GM21576 (cell line): ENCODE results near the gene DCDC2C.

ENCODE experiments used
- ATAC-seq: cut with Tn5 transposase; IDR thresholded peaks from one replicate; pipeline ENCODE4 v1.9.1; 2021; ENCODE audit warnings: mild to moderate bottlenecking, moderate library complexity; ENCODE audit not compliant: unreplicated experiment

DCDC2C gene

DNA sequence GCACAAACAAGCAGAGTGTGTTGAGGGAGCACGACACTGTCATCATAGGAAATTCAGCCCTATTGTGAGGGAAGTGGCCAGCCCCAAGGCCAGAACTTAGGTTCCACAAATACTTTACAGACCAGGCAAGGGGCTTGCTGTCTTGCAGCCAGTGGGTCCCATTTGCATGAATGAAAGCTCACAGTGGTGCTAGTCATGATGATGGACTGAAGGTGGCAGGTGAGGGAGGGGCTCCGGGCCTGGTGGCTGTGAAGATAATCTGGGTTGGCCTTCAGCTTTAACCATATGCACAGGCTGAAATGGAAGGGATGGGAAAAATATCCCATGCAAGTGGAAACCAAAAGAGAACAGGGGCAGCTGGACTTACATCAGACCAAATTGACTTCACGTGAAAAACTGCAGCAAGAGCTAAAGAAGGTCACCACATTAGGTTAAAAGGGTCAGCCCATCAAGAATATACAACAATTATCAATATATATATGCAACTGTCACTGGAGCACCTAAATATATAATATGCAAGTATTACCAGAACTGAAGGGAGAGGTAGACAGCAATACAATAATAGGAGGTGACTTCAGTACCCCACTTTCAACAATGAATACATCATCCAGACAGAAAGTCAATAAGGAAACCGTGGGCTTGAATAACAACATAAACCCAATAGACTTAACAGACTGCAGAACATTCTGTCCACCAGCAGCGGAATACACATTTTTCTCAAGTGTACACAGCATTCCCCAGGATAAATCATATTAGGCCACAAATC lies 39.6 kb downstream of the DCDC2C start:
- ATAC-seq, result no peak

DNA sequence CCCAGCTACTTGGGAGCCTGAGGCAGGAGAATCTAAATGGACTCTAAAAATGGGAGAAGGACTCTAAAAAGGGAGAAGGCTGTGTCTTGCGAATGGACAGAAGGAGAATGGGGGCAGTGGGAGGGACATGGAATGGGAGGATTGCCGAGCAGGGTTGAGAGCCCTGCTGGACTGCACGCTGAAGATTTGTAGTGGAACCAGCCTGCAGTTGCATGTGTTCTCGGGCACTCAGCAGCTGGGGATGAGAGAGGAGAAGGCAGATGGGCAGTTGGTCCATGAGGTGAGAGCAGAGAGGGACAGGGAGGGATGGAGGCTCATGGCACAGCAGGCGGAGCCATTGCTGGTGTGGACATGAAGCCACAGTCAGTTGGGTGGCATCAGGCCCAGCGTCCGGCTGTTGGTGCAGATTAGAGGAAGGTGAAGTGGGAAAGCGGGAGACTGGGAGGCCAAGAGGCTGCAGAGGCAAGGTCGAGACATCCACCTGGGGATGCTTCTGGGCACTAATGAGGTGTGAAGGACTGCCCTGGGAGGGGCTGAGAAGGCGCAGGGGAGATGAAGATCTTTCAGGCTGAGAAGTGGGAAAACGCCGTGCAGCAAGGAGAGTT lies 40.7 kb downstream of the DCDC2C start:
- no peak for ATAC-seq

DNA sequence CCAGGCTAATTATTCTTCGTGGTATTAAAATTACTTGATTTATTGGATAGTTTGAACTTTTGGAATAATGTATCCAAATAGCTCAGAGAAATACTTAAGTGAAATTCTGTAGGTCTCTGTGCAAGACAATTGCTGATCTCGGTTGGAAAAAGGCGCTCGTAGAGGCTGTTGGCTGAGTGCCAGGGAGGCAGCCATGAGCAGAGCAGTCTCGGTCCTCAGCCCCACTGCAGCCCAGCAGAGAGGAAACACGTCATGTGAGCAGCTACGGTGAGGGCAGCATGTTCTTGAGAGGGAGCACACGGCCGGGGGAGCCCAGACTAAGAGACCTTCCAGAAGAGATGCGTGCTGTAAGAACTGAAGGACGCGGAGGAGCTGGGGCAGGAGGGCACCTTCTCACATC lies 42.5 kb downstream of the DCDC2C start:
- no peak for ATAC-seq

DNA sequence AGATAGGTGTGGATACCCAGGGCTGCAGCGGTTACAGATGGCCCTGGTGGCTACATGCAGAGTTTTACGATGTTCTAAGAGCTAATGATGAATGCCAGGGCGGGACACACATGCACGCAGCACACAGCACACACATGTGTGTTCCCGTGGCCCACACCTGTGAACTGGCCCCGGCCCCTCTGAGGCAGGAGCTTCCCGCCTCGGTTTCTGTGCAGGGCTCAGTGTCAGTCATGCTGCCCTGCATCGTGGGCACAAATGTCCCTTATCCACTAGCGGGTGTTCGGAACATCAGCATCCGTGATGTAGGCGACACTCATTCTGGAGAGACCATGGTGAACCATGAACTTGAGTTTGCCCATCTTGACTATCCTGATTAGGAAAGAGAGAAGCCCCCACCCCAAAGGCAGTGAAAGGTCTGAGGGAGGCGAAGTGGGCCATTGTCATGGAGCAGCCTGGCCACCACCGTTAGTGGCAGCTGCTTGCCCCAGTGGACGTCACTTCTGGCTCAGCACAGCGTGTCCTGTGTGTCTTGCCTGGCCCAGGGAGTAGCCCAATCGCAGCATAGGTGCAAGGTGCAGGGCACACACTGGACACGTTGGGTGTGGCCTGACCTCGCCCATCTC lies 43.8 kb downstream of the DCDC2C start:
- no peak for ATAC-seq

DNA sequence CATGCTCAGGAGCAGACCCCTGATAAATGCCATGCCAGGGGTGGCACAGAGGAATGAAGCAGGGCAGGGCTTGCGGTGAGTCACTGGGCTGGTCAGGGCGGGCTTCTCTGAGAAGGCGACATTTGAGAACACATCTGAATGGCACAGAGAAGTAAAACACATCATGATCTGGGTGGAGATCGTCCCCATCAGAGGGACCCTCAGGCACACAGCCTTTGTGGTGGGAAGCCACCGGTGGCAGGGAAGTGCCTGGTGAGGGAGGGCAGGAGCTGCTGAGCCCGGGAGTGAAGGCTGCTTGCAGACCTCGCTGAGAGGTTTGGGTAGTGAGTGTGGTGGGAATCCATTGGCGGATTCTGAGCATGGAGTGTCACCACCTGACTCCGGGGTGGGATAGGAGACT lies 44.5 kb downstream of the DCDC2C start:
- no peak for ATAC-seq

DNA sequence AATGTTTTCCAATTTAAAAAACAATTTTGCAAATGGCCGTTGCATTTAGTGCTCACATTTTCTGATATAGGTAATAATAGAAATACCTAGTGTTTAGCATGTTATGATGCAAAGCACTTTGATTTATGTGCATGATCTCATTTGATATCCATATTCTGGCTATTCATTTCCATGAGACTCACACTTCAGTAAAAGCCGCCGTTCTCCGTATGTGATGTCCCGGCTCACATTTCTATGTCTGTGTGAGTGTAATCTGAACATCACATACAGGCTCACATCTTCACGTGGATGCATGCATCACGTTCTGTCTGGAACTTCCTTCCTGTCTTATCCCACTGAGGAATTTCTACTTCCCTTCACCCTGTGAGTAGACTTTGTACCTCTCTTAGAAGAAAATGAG lies 45.8 kb downstream of the DCDC2C start:
- no peak for ATAC-seq

DNA sequence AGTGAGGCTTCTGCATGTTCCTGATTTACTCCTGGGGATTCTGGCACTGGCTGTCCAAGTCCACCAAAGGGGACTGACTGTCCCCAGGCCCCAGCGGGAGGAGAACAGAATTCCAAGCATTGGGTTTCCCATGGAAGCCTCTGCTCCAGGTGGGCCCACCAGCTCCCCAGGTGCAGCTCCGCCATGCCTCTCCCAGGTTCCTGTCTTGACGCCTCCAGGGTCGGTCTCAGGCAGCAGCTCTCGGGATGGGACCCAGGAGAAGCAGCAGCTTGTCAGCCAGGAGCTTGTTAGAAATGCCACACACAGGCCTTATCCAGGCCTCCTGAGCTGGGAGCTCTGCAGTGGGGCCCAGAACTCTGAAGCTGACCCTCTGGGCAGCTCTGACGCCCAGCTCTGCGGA lies 47.9 kb downstream of the DCDC2C start:
- ATAC-seq, result no peak

DNA sequence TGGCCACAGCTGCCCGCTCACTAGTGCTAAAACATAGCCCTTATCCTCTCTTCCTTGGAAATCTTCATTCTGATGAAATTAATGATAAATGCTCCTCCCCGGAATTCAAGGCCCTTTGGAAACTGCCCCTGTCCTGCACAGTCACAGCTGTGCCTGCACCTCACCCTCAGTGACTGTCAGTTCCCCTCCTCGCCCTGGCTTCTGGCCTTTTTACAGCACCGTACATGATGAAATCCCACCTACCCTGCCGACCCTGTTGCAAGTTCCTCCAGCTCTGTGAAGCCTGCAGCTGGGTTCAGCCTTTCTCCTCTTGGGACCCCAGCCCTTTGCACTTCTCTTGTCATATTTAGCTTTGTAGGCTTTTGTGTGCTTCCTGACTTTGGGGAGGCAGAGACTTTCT lies 48.4 kb downstream of the DCDC2C start:
- no peak for ATAC-seq

DNA sequence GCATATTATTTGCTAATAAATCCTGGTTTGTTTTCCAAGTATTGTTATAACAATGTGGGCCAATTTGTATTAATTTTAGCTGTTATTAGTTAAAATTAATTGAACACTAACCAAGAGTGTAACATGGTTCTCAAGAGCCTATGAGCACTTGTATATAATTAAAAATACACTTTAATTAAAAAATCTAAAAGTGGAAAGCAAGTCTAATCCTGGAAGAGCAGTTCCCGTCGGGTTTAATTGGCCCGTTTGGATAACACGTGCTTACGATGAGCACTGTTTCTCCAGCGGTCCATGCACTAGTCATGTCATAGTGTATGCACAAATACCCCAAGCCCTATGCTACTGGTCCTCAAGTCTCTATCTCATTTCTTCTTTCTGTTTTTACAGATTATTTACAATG lies 49.0 kb downstream of the DCDC2C start:
- ATAC-seq, result no peak

DNA sequence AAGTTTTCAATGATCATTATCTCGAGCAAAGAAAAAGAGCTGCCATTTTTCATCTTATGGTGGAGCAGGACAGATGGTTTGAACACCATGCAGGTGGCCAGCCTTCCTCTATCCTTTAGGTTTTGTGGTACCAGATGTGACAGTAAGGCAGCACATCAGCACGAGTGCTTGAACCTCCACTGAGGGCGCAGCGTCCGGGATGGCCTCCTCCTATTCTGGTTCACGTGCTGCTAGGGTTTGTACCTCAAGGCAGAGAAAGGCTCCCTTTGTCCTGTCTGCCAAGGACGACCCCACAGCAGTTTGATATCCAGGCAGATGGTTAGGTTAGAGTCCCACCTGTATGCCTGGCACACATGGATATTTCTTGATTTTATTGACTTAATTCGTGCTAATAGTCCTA lies 50.2 kb downstream of the DCDC2C start:
- ATAC-seq, result no peak

DNA sequence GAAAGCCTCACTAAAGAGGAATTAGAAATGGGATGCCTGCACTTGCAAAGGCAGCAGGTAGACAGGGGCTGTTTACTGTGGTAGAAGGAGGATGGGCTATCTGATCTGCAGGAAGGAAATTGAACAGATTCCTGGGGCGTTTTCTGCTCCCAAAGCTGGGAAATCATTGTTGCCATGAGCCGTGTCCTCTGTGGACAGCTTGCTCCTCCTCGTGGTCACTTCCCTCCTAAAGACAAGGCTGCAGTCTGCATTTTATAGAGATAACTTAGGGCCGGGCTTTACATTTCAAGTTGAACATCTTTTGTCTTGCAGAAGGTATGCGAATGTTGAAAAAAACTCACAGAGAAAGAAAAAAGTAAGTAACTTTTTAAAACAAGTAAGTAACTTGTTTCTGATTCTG lies 50.9 kb downstream of the DCDC2C start:
- no peak for ATAC-seq

DNA sequence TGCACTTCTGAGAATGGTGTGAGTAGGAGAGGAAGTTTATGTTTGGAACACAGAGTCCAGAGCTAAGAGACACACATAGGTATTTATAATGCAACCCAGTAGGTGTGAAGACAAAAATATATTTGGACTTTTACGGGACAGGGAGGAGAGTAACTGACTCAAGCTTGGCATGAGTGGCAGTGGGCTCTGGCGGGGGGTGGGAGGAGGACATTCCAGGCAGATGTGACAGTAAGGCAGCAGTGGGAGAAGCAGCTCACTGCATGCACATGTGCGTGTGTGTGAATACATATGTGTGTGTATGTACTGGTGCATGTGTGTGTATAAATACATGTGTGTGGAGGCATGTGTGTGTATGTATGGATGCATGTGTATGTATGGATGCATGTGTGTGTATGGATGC lies 51.4 kb downstream of the DCDC2C start:
- no peak for ATAC-seq

DNA sequence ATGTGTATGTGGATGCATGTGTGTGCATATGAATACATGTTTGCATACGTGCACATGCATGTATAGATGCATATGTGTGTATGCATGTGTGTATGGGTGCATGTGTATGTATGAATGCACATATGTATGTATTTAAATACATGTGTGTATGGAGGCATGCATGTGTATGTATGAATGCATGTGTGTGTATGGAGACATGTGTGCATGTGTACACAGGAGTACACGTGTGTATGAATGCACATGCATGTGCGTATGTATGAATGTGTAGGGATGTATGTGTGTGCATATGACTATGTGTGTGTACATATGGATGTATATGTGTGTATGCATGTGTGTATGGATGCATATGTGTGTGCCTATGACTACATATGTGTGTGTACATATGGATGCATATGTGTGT lies 51.9 kb downstream of the DCDC2C start:
- no peak for ATAC-seq

DNA sequence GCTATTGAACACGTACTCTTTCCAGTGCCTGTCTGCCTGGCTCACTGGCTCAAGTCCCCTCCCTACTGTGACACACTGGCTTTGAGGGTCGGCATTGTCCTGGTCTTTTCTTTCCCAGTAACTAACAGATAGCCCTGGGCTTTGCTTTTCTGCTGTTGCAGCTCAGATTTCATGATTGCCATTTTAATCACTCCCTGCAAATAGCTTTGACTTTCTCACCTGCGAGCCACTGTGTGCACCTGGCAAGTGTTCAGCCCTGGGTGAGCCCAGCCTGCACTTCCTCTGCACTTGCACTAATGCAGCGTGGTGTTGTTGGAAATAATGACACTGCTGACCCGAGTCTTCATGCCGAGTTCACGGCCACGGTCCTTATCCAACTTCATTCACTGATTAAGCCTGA lies 52.9 kb downstream of the DCDC2C start:
- no peak for ATAC-seq

DNA sequence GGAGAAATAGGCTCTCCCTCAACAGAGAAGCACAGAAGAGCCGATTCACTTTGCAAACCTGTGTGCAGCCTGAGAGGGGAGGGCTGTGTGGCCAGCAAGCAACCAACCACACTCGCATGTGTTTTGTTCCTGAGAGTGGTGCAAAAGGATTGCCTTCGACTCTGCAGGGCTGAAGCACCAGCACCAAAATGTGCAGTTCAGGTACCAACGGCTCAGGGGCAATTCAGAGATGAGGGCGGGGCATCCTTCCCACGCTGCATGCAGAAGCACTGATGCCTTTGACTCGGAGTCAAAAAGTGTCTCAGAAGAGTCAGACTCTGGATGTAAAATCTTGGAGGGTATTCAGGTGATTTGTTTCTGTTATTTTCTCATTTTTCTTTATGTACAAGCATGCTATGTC lies 55.5 kb downstream of the DCDC2C start:
- ATAC-seq, result no peak

DNA sequence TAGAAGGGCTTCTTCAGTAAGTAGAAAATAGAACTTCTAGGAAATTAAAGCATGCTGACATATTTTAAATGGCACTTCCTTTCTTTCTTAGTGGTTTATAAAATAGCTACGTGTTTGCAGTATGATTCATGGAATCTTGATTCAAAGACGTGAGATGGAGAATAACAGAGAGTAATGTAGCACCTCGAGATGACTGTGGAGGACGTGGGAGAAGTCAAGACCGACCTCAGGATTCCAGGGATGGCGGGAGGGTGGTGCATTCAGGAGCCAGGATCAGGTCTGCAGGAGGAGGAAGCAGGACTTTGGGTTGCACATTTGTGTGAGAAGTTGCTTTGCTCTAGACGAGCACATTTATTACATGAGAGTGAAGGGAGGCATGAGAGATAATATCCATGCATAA lies 56.0 kb downstream of the DCDC2C start:
- ATAC-seq, result no peak

DNA sequence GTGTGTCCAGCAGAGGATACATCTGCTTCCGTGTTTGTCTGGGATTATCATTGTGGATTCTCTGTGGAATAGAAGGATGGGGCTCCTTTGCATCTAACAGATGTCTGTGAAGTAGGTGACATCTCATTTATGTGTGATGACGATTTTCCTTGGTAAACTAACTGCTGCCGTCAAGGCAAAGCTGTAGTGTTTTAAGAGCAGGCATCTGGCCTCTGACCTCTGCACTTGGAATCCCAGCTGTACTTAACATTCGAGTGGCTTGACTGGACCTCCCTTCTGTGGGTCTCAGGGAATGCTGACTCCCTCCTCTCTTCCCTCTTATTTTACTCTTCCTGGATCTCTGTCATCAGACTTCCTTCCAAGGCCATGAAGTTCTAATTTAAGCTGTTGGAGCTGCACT lies 56.4 kb downstream of the DCDC2C start:
- ATAC-seq, result no peak

DNA sequence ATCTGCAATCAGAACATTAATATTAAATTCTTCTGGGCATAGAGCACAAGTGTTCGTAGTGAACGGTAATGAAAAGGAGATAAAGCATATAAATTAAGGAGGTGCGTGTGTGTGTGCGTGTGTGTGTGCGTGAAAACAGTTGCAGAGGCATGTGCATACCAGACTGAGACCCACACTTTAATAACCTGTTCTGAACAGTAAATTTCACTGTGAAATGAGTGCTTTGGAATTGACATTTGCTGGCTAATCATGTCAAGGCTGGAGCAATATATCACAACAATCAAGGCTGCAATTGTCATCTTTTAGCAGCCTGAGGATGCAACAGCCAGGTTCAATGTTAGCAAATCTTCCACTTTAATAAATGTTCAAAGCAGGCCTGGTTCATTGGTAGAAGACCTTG lies 57.9 kb downstream of the DCDC2C start:
- no peak for ATAC-seq

DNA sequence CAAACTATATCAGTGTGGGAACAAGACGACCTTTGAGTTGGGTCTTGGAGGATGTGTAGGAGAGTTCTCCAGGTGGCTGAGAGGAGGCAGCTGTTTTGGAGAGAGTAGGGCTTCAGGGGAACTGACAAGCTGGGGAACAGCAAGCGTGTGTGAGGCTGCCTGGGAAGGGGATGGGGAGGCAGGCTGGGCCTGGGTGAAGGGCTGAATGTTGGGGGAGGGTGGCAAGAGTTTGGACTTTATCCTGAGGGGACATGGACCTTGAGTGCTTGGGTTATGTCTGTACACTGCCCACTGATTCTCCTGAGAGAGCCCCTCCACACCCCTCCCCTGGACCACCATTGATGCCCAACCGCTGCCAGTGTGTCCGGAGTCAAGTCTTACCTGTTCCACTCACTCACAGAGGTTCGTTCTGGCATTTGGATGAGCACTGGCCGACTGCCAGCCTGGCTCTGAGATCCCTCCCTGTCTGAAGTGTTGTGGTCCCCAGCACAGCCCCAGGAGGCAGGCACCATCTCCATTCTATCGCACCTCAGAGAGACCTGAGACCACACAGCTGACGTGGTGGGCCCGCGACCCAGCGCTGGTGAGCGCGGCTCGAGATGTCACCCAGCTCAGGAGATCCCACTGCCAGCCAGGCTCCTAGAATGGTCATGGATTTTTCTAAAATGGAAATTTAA lies 59.5 kb downstream of the DCDC2C start:
- no peak for ATAC-seq

DNA sequence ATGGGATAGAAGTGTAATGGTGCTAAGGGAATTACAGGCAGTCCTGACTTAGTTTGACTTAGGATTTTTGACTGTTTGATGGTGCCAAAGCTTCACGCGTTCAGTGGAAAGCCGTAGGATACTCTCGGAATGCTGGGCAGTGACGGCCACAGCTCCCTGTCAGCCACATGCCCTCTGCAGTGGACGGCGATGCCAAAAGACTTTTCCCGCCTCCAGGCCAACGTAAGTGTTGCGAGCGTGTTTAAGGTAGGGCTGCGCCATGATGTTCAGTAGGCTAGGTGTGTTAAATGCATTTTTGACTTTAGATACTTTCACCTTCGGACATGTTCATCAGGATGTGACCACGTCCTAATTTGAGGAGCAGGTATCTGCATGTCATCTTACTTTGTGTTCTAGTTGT lies 63.4 kb downstream of the DCDC2C start:
- ATAC-seq, result no peak

DNA sequence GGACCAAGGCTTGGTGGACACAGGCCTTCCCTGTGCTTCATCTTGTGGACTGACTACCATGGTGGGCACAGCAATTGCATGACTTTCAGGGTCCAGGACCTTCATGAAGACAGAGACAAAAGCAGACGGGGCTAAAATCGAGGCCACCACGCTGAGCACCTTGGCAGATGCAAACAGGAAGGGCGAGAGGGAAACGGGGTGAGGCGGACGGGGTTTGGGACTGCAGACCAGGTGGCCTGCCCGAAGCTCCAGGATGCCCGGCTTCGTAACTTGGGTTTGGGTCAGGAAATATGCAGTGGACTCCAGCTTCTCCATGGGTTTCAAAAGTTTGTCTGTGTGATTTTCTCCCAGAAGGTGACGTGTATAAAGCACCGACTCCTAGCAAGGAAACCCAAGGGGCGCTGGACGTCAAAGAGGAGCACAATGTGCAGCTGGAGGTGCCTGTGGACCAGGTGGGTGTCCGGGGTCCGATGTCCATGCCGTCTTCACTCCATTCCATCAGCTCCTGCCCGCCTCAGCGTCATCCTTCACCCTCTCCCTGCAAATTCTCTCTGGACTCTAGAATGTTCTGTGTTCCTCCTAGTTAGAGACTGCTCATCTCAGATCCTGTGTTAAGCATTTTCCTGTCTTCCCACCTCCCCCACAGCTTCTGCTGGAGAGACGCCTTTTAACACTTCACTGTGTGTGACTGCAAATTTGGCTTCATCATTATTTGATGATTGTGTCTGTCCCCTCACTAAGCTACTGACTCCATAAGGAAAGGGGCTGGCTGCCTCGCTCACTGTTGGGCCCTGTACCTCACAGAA lies 65.8 kb downstream of the DCDC2C start:
- ATAC-seq, result no peak
